ENCODE data around the gene DEFB113.

Gene DEFB113

DNA sequence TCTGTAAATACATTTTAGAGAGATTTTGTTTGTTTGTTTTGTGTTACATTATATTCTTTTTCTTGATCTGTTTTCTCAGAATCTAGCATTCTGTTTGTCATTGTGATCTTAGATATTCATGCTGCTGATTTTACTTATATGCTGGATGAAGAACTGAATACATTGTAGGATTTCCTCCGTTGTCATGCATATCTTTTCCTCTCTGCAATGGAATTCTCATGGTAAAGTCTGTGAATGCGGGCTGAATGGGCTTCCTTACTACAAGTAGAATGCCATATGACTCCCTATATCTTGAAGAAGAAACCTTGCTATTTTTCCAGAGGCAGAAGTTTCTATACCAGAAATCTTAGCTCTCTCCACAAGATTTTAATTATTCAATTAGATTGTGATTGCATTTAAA lies 3.1 kb downstream of the DEFB113 start:
- H3K27me3 ChIP-seq (replicated peaks), result no peaks in the 10 kb centered on the region
- in situ Hi-C loops (cut with HindIII; ENCODE audit: low pct_ligation_motif_present, low sequenced_read_pairs), result no loop called here
- H3K4me3 ChIP-seq (ENCODE audit: low read depth, low read length), result no peak overlapping the region
- no peak overlapping the region for H3K27ac ChIP-seq
- H3K36me3 ChIP-seq (replicated peaks), result no peaks in the 10 kb centered on the region
- DNase-seq, result no peak
- TF ChIP-seq CTCF (IDR thresholded peaks at IDR 0.05; ENCODE audit: low read depth, low read length, missing control alignments), result no peak

DNA sequence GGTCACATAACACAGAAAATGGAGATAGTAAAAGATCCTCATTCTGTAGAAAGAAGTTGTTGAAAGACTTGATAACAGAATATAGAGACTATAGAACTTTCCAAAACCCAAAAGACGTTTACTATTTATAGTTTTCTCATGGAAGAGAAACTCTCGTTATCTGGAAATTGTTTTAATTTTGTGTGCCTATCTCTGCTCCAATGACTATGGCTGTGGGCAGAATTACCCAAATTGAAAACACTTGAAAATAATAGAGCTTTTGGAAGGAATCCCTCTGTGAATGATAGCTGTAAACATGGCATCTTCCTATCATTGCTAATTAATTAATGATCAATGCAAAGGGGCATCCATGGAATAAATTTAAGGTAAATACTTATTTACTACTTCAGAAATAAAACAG lies 5.4 kb downstream of the DEFB113 start, which contains the start of gene DEFB114:
Gene DEFB114, minus strand, starts transcription at position 101 of the 400 bp plus-strand sequence. Its CDS starts 59 bp downstream, at position 42.
- DNase-seq, result no peak

DNA sequence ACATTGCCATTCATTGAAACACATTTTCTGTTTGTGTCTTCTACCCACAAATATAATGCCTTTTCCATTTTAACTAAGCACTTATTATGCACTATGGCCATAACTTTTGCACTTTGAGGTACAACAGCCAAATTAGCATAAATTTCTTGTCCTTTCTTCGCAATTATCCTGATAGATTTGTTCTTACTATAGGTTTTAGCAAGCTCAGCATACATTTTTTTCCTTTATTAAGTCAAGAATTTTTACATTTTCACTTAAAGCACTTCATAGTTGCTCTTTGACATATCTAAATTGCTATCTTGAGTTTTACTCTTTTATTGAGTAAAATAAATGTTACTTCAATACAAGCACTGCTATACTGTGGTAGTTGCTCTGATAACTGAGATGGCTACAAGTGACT lies 11.2 kb downstream of the DEFB113 start:
- Histone ChIP-seq H3K27ac (no peak overlapping the region), H3K4me3 (ENCODE audit: low read depth, low read length) (no peak overlapping the region), H3K36me3 (replicated peaks) (no peaks in the 10 kb centered on the region), H3K27me3 (replicated peaks) (no peaks in the 10 kb centered on the region)
- DNase-seq, result no peak
- TF ChIP-seq CTCF (IDR thresholded peaks at IDR 0.05; ENCODE audit: low read depth, low read length, missing control alignments), result no peak
- in situ Hi-C loops (cut with HindIII; ENCODE audit: low pct_ligation_motif_present, low sequenced_read_pairs), result no loop called here

More for the DNA sequence above, 5.4 kb downstream of the DEFB113 start, which contains the start of gene DEFB114:
- Histone ChIP-seq H3K27me3 (replicated peaks) (no peaks in the 10 kb centered on the region), H3K4me3 (ENCODE audit: low read depth, low read length) (no peak within 1 kb of the TSS), H3K27ac (no peak within 1 kb of the TSS), H3K36me3 (replicated peaks) (no peaks in the 10 kb centered on the region)
- TF ChIP-seq CTCF (IDR thresholded peaks at IDR 0.05; ENCODE audit: low read depth, low read length, missing control alignments), result no peak
- in situ Hi-C loops (cut with HindIII; ENCODE audit: low pct_ligation_motif_present, low sequenced_read_pairs), result no loop called here

DNA sequence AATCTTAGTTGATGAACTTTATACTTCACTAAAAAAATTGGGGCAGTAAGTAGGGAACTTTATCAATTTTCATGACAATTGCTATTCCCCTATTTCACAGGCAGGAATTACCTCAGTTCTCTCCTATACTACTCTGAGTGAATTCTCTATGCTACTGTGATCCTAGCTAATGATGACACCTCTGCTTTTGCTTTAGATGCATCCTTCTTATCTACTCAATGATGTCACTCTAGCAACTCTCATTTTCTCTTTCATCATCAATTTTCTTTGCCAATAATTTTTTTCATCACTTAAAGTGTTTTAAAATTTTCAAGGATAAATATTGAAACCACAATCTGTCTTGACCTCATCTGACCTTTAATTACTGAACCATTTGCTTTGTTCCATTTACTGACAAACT lies 13.6 kb downstream of the DEFB113 start:
- H3K27ac ChIP-seq, result no peak overlapping the region
- in situ Hi-C loops (cut with HindIII; ENCODE audit: low pct_ligation_motif_present, low sequenced_read_pairs), result no loop called here

GRCh38 chr6:49951926-49952325 lies 17.5 kb downstream of the DEFB113 start:
- no peak overlapping the region for H3K27ac ChIP-seq
- DNase-seq, result no peak
- H3K4me3 ChIP-seq (ENCODE audit: low read depth, low read length), result no peak overlapping the region
- H3K27me3 ChIP-seq (replicated peaks), result no peaks in the 10 kb centered on the region
- in situ Hi-C loops (cut with HindIII; ENCODE audit: low pct_ligation_motif_present, low sequenced_read_pairs), result no loop called here
- no peaks in the 10 kb centered on the region for H3K36me3 ChIP-seq (replicated peaks)
- TF ChIP-seq CTCF (IDR thresholded peaks at IDR 0.05; ENCODE audit: low read depth, low read length, missing control alignments), result no peak

More for the DNA sequence above, 13.6 kb downstream of the DEFB113 start:
- DNase-seq, result no peak
- H3K27me3 ChIP-seq (replicated peaks), result no peaks in the 10 kb centered on the region
- no peak for TF ChIP-seq CTCF (IDR thresholded peaks at IDR 0.05; ENCODE audit: low read depth, low read length, missing control alignments)
- H3K36me3 ChIP-seq (replicated peaks), result no peaks in the 10 kb centered on the region
- H3K4me3 ChIP-seq (ENCODE audit: low read depth, low read length), result no peak overlapping the region

DNA sequence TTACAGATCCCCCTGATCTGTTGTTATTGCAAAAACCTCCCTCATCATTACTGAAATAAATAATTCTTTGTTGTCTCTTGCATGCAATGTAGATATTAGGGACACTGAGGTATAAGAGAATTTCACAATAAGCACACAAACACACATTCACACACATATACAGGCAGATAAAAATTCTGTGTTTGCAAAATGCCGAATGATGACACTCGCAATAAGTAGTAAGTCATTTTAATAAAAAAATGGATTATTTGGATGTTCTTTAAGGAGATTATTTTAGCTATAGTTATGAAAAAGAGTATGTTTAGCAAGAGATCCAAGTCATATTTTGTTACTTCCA lies 19.0 kb downstream of the DEFB113 start:
- TF ChIP-seq CTCF (IDR thresholded peaks at IDR 0.05; ENCODE audit: low read depth, low read length, missing control alignments), result no peak
- in situ Hi-C loops (cut with HindIII; ENCODE audit: low pct_ligation_motif_present, low sequenced_read_pairs), result no loop called here
- Histone ChIP-seq H3K27ac (no peak overlapping the region), H3K27me3 (replicated peaks) (no peaks in the 10 kb centered on the region), H3K36me3 (replicated peaks) (no peaks in the 10 kb centered on the region), H3K4me3 (ENCODE audit: low read depth, low read length) (no peak overlapping the region)
- DNase-seq, result no peak
